GM04504 (cell line): ENCODE data around the gene MUC5B.
A peak's percentile ranks its signal among the peaks of the same experiment; 100 is the strongest.

Source experiments
- DNase-seq: peaks from one replicate; pipeline ENCODE4 v3.0.0-alpha.2; 2012; ENCODE audit warnings: low read depth

Gene MUC5B

DNA sequence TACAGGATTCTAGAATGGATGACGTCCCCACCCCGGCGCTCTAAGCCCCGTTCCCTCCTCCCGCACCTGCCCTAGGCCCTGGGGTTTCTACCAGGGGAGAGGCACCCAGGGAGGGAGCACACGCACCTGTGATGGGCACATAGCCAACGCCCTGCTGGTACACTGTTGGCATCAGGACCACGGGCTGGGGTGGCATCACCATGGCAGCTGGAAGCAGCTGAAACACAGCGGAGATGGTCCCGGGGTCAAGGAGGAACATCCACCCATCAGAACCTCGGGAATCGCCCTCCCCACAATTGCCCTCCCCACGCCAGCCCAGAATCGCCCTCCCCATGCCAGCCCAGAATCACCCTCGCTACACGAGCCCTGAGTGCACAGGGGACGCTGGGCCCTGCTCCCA is 63.0 kb downstream of the MUC5B start:
- DNase-seq = no peak

DNA sequence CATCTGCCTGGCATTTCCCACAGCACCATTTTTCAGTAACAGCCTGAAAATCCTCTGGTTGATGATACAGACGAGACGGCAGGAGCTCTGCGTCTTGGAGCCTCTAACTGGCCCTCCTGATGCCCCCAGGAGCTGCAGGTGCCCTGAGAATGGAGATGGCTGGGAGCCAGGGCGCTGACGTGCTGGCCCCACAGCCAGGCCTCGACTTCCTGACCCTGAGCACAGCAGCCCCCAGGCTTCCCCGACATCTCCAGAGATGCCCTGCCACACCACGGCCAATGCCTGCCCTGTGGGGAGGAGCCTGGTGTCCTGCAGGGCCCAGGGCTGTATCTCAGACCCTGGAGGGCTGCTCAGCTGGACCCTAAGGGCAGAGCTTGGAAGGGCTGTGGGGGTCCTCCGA is 65.1 kb downstream of the MUC5B start:
- no peak for DNase-seq

DNA sequence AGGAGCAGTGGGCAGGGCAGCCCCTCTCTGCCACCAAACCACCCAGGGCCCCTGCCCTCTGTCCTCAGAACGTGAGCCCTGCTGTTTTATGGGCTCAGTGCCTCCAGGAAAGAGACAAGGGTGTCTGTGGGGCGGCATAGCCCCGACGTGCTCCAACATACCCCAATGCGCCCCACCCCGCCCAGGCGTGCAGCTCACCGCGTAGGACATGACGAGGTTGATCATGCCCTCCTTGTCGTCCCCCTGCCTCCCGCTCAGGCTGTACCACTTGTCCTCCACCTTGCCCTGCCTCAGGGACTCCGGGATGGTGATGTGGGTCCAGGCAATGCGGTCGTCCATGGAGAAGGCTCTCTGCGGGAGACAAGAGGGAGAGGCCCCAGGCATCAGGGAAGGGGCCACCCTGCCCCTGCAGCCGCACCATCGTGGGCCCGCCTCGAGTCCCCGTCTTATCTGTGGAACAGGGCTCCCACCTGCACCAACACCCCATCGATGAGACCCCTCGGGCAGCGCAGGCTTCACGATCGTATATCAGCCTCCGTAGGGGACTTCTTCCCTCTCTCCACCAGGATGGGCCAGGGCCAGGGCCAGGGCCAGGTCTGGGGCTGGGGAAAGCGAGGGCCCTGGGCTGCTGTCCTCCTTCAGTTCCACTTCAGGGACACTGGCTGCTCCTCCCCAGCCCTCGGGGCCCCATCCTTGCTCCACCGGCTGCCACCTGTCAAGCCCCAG is 65.7 kb downstream of the MUC5B start:
- no peak for DNase-seq

DNA sequence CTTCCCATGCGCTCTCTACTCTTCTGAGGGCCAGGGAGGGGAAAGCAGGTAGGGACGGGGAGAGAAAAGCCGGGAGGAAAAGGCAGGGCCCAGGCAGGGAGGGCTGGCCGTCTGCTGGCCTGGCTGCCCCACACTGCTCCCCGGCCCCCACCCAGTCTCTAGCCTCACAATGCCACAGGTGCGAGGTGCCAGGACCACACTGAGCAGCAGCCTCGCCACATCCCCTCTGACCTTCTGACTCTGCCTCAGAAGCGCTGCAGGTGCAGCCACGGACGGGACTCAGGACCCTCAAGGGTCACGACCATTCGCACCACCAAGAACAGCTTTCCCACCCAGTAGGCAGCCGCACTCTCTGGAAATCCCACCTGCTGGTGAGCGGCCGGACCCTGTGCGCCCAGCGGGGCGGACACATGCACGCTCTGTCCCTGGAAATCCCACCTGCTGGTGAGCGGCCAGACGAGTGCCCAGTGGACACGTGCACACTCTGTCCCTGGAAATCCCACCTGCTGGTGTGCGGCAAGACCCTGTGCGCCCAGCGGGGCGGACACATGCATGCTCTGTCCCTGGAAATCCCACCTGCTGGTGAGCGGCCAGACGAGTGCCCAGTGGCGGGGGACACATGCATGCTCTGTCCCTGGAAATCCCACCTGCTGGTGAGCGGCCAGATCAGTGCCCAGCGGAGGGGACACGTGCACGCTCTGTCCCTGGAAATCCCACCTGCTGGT is 66.5 kb downstream of the MUC5B start:
- no peak for DNase-seq

DNA sequence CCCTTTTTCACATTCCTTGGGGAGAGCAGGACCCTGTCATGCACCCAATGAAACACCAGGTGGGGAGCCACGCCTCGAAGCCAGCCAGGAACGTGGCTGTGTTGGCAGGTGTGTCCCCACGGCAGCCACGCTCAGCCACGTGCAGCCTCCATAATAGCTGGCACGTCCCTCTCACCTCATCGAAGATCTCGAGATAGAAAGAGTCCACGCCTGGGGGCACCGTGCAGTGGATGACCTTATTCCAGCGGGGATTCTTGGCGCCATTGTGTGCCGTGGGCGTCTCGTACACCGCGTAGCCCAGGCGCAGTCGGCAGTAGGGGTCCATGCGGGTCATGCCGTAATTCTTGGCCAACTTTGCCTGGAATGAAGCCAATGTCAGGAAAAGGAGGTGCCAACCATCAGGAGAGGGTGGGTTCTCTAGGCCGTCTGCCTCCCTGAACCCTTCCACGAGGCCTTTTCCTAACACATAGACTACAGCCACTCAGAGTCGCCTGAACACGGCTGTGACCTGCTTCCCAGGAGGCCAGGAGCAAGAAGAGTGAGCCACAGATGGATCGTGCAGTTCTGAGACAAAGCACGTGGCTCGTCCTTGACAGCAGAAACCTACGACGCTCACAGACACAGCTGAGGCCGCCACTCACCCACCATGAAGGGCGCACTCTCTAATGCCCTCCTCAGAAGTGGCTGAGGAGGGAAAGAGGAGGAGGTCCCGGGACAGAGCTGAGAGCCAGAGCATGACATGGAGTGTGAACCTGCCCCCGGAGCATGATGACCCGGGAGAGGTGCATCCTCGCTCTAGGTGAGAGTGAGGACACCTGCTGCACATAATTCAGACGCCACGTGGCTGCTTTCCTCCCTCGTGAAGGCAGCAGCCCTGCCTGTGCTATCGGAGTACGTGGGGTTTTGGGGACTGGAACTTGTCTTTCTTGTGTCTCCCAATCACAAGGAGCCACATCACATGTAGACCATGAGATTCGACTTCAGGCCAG is 67.5 kb downstream of the MUC5B start:
- no peak for DNase-seq

DNA sequence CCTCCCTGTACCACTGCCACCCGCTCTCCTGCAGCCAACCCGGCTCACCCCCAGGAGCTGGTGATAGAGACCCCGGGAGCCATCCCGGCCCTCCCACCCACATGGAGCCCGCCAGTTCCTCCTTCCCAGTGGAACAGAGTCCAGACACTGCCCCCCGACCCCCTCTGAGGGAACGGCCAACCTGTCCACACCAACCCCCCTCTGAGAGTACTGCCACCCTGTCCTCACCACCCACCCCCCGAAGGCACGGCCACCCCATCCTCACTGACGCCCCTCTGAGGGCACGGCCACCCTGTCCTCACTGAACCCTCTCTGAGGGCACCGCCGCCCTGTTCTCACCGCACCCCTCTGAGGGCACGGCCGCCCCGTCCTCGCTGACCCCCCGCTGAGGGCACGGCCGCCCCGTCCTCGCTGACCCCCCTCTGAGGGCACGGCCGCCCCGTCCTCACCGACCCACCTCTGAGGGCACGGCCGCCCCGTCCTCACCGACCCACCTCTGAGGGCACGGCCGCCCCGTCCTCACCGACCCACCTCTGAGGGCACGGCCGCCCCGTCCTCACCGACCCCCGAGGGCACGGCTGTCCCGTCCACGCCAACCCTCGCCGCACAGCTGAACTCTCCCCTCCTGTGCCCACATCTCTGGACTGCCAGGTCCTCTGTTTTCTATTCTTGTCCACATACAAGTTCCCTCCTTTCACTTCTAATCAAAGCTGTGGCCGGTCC is 68.6 kb downstream of the MUC5B start:
- DNase-seq = no peak

DNA sequence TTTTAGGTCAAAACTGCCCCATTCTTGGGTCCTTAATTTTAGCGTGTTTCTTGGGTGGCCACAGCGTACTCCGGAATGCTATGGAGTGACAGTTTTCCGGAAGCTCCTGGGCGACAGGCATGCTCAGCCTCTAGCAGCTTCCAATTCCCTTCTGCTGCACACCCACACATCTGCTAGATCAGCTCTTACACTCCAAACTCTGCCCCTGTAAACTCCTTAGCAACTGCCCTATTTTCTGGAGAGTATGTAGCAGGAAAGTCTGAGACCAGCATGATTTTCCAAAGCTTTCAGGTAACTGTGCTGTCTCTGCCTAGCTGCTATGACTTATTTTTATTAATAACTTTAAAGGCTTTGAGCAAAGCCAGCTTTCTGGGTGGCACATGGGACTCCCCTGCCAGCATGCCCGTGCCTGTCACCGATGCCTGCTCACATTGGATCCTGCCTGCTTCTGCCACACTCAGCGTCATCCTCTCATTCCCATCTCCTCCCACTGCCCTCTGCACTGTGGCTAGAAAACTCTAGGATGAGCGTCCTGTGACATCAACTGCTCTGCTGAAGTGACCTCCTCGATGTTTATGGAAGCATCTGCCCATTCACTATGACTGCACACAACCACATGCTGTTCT is 69.3 kb downstream of the MUC5B start:
- no peak for DNase-seq

DNA sequence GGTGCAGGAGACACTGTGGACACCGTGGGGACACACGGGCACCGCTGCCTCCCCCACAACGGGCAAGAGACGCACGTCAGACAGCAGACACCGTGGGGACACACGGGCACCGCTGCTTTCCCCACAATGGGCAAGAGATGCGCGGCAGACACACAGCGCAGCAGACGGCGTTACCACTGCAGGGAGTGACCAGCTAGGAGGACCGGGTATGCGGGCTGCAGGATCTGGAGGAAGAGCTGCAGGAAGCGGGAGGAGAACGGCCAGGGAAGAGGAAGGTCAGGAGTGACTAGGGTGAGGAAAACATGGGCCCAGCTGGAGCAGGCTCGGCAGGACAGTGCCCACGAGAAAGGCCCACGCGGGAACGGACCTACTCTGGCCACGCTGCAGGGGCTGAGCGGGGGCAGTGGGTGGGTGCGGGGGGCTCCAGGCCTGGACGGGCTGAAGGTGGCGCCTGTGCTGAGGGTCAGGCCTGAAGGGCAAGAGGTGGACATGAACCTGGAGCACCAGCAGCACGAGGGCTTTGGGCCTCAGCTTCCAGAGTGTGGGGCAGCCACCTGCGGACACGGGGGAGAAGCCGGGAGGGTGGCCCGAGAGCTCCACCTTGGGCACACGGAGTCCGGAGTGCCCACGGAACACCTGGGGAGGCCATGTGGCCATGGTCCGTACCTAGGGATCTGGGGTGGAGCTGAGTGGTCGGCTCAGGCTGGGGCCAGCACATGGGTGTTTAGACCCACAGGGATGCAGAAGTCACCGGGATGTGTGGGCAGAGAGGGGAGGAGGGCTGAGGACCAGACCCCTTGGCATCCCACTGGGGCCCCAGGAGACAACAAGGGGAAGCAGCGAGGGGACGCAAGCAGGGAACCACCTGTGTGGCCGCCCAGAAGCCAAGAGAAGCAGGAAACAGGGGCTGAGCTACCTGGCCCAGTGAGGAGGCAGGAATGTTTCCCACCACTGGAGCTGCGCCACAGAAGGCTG is 70.1 kb downstream of the MUC5B start:
- DNase-seq = no peak

DNA sequence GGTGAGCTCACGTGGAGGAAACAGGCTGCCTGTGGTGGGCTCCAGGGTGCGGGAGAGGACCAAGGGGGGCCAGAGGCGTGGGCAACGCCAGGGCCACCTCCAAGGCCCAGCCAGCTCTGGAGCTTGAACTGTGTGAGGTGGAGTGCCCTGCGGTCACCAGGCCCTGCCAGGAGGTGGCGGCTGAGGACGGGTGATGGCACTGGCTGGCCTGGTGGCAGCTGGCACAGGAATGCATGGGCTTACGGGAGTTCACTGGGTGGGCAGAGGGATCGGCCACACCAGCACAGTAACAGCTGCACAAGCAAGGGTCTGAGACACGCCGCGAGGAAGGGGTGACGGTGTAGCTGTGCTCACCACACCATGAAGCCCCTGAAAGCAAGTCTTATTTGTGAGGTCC is 70.8 kb downstream of the MUC5B start:
- DNase-seq = no peak

DNA sequence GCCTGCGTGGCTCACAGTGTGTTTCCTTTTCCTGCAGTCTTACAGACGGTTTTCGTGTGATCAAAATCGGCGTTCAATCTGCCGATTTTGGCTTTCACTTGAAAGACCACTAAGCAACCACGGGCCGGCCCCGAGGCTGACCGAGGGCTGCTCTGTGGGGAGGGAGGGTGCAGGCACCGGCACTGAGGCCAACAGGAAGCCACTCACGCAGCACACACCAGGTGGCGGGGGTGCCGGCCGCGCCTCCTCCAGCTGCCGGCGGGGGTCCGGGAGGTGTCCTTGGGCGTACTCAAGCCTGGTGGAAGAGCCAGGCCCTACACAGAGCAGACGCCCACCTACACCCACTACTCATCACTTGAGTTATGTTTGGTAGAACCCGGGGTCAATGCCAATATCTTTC is 72.2 kb downstream of the MUC5B start:
- DNase-seq = no peak

DNA sequence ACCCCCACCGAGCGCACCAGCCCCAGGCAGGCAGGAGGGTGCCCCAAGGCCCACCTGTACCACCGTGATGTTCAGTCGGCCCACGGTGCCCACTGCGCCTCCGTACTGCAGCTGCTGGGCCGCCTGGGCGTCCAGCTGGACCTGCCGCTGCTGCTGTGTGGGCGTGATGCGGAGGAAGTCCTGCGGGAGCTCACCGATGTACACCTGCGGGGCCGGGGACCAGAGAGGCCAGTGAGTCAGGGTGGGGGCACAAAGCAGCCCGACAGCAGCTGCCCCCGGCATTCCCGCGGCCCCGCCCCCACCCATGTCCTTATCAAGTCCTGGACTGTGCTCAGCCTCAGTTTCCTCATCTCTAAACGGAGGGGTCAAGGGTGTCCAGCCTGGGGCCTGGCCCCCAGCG is 72.7 kb downstream of the MUC5B start:
- DNase-seq = no peak

DNA sequence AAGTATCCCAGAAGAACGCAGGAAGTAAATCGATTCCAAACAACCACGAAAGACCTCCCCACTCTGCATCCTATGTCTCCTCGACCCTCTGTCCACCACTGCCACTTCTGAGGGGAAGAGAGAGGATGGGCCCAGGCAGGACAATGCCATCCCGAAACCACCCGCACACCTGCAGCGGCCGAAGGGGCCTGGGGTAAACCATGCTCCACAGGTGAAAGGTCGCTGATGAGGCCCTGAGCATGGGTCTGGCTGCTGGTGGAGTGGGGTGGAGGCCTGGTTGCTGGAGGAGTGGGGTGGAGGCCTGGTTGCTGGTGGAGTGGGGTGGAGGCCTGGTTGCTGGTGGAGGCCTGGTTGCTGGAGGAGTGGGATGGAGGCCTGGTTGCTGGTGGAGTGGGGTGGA is 73.4 kb downstream of the MUC5B start:
- DNase-seq = no peak

DNA sequence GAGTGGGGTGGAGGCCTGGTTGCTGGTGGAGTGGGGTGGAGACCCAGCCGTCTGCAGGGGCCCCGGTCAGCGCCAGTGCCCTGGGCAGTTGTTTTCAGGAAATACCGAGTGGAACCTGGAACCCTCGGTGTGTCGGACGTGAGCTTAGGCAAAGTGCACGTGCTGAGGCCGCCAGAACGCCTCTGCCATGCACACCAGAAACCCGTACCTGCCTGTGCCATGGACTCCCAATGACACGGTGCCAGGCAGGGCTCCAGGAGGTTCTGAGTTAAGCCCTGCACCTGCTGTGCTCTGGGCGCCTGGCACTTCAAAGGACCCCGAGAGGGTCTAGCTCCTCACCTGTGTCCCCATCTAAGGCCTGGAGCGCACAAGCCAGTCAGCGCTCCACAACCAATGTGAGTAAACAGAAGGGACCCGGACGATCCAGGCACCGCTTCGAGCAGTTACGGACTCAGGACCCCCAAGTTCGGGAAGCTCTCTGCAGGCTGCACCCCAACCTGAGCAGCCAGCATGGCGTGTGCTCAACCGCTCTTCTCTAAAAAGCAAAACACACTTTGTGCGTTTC is 74.2 kb downstream of the MUC5B start:
- DNase-seq = no peak

DNA sequence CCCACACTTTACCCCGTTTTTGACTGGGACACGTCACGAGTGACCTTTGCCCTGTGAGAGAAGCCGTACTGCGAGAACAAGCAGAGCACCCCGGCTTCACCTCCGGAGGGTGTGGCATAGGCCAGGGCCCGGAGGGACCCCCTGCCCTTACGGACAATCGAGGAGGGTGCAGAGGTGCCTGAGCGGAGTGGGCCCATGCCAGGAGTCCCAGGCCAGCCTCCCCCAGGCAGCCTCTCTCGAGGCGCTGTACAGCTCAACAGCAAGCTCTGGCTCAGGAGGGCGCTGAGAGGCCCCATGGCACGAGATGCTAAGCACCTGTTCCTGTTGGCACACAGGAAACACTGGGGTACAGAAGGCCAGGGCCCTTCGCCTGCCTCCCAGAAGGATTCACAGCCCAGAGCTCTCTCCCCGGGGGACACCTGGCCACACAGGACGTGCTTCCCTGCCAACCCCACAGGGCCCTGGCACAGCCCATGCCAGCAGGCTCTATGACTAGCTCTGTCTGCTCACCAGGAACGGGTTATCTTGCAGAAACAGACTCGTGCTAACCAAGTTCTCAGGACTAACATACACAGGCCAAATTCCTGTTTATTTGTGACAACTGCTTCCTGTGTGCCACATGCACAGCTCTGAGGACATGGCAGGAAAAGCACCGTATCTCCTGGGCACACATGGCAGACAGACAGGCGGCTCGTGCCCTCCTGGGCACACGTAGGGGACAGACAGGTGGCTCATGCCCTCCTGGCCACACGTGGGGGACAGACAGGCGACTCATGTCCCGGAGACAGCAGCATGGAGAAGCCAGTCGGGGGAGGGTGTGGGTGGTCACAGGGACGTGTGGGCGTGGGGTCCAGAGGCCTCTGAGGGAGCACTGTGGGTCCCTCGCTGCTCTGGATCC is 75.0 kb downstream of the MUC5B start:
- no peak for DNase-seq

DNA sequence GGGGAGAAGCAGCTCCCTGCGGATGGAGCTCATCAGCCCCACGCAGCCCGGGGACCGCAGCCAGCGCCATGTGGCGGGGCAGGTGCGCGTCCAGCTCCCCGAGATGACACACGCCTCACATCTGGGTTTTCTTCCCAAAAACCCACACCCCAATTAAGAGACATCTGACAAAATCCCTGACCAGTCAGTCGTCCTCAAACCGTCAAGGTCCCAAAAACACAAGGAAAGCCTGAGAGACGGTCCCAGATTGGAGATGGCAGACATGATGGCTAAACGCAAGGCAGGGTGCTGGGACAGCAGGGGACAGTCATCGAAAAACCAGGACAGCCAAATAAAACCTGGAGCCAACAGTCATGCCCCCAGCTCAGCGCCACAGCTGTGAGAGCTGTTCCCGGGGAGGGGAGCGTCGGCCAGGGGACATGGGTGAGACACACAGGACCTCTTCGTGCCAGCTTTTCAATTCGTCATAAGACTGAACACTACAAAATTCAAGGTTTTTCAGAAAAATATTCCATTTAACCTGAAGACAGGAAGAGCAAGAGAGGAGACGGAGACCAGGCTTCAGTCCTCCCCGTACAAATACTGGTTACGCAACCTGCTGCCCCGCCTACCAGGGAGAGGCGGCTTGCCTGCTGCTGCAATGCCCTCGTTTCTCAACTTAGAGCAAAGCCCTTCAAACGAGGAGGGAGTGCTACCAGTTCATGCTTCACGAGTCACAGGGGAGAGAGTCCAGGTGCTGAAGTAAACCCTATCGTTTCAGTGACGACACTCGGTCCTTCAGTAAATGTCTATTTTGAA is 76.0 kb downstream of the MUC5B start:
- DNase-seq = peak; percentile 63

DNA sequence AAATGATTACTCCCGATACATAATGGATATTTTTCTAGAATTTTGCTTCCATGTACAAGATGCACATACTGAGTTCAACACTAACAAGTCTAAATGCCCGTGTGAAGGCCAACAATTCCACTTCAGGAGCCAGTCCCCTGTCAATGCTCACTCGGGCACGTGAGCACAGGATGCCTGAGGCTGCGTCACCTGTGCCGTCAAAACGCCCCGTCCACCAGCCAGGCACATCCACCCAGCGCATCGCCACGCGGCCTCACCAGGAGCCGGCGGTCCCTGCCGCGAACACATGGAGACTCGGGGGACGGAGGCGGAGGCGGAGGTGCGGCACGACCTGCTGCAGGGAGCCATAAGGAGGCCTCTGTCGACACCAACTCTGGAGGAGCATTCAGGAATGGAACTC is 76.8 kb downstream of the MUC5B start:
- DNase-seq = no peak

DNA sequence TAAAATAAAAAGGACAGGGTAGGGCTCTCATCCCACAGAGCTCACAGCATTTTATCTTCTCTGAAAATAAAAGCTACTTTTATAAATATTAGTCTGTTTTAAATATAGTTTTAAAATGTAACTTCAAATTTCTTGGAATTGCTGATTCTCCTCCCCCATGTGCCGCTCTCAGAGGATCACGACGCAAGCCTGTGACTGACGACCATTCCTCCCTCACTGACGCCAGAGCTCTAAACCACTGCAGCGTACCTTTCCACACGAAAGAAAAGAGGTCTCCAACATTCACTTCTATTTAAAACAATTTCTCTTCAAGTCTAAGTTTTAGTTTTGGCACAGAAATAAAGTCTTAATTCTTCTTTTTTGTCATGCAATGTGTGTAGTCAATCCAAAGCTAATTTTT is 77.3 kb downstream of the MUC5B start:
- DNase-seq = no peak

DNA sequence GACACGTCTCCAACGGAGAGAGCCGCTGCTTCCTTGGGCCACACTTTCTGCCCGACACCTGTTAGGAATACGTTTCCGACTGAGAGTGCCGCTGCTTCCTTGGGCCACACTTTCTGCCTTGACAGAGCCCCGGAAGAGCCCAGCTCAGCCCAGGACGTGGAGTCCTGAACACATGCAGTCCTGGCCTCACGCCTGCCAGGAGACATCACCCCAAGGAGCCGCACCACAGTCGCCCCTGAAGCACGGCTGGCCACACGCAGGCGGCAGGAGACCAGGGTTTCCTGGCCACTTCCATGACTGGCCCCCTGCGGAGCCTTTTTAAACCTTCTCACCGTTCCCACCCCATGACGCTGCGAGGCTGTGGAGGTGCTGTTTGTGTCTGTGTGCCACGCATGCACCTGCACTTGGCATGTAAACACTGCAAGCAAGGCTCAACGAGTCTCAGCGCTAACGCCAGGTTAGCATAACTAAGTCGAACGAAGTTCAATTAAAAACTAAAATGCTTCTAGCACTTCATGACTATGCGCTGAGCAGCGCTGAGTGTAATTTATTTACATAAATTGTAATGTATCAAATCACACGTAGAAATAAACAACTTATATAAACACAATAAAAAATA is 77.8 kb downstream of the MUC5B start:
- no peak for DNase-seq
